Activated effector memory CD4-positive, alpha-beta T cell treated with anti-CD3 and anti-CD28 coated beads, Interleukin-2, amount 50 U/mL, for 16 hours (primary cell): ENCODE data around the gene DIPK1B.
A peak's percentile ranks its signal among the peaks of the same experiment; 100 is the strongest.

Experiments
- DNase-seq: peaks from one replicate; pipeline ENCODE4 v3.0.0-alpha.2; 2020

Gene DIPK1B

DNA sequence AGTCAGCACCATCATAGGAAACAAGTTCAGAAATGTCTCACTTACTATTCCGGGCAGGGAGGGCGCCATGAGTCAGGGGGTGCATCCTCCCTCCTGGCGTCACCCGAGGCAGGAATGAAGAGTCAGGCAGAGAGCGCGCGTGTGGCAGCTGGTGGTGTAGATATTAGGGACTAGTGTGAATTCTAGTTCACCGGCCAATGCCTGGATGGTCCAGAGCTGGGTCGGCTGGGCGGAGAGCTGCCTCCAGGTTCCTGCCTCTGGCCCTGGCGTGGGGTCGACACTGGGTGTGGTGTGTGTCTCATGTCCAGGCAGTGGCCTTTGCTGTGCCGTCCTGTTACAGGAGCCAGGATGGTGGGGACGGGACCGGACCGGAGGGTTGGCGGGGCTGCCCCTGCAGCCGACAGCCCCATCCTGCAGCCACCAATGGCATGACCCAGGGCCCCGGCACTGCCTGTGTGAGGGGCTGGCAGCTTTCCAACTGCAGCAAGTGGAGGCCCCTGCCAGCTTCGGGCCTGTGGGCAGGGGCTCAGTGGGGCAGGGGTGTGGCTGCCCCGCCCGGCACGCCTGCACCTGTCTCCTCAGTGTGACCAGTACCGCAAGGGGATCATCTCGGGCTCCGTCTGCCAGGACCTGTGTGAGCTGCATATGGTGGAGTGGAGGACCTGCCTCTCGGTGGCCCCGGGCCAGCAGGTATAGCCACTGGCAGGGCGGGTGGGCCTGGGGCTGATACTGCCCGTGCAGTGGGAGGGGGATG, 9.1 kb downstream of the DIPK1B start:
- no peak for DNase-seq

DNA sequence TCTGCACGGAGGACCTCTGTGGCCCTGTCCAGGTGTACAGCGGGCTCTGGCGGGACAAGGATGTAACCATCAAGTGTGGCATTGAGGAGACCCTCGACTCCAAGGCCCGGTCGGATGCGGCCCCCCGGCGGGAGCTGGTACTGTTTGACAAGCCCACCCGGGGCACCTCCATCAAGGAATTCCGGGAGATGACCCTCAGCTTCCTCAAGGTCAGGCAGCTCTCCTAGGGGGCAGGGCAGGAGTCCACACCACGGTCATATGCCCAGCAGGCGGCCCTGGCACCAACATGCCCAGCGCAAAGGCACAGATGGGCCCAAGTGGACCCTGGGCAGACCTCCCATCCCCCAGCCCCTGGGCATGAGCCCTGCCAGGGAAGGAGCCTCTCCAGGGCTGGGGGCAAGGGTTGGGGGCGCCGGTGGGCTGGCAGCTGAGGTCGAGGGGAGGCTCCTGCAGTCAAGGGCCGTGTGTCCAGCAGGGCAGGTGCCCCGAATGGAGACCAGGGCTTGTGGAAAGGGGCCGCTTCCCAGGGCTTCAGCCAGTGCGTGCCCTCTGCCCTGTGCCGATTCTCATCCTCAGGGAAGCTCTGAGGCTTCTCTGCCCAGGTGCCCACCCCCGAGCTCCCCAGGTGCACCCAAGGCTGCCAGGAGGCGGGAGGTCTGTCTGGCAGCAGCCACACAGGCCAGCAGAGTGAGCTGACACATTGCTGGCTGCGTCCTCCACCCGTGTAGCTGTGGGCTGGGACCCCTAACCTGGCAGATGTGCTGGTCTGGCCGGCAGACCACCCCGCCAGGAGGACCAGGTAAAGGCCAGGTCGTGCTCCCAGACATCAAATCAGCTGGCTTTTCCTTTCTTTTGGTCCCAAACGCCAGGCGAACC, 10.0 kb downstream of the DIPK1B start:
- no peak for DNase-seq

DNA sequence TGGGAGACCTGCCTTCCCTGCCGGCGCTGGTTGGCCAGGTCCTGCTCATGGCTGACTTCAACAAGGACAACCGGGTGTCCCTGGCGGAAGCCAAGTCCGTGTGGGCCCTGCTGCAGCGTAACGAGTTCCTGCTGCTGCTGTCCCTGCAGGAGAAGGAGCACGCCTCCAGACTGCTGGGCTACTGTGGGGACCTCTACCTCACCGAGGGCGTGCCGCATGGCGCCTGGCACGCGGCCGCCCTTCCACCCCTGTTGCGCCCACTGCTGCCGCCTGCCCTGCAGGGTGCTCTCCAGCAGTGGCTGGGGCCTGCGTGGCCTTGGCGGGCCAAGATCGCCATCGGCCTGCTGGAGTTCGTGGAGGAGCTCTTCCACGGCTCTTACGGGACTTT, 10.6 kb downstream of the DIPK1B start:
- no peak for DNase-seq

DNA sequence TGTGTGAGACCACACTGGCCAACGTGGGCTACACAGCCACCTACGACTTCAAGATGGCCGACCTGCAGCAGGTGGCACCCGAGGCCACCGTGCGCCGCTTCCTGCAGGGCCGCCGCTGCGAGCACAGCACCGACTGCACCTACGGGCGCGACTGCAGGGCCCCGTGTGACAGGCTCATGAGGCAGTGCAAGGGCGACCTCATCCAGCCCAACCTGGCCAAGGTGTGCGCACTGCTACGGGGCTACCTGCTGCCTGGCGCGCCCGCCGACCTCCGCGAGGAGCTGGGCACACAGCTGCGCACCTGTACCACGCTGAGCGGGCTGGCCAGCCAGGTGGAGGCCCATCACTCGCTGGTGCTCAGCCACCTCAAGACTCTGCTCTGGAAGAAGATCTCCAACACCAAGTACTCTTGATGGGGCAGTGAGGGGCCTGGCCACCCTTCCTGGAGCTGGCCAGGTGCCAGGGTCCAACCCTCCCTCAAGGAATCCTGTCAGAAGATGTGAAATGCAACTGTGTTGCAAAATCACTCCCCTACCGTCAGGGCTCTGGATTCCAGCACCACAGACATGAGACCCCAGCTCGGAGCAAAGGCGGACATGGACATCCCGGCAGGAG, 11.1 kb downstream of the DIPK1B start:
- no peak for DNase-seq

DNA sequence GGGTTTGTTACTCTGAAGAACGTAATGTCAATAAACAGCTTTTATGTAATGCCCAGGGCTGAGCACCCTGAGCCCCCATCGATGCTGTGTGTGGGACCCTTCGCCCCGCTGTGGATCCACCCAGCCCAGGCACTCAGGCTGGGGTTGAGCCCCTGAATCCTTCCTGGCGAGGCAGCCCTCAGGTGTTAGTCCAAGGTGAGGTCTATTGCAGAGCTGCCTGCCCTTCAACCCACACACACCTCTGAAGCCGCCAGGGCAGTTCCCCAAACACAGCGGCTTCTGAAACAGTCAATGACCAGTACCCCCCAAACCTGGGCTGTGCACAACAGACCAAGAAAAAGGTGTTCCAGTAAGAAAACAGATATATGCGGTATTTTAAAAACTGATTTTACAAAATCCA, 11.6 kb downstream of the DIPK1B start:
- no peak for DNase-seq

DNA sequence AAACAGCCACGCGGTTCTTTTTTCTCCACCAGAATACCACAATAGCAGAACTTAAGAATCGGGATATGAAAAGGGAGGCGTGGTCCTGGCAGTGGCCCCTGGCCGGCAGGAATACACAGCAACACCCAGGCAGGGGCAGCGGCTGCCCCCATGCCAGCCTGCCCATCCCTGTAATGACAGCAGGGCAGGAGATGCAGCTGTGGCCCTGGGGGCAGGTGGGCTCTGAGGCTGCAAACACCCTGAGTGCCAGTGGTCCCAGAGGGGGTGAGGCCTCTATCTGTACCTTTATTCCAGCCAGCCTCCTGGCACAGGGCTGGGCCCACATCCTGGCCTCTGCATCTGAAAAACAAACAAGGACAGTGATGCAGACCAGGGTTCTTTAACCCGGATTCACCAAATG, 12.4 kb downstream of the DIPK1B start:
- DNase-seq = no peak

DNA sequence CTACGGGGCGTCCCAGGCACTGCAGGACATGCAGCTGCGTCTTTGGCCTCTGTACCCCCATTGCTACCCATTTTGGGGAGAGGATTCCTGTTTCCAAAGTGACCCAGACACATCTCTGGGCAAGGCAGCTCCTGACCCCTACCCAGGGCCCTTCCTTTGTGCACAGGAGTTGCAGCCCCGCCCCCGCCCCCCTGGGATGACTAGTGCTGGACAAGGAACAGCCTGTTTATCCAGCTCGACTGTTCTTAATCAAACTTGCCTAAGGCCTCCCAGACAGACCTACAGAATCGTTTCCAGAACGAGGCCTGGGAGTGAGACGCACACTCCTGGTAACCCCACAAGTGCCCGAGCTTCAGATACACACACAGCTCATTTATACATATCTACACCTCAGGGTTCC, 13.2 kb downstream of the DIPK1B start:
- DNase-seq = no peak

DNA sequence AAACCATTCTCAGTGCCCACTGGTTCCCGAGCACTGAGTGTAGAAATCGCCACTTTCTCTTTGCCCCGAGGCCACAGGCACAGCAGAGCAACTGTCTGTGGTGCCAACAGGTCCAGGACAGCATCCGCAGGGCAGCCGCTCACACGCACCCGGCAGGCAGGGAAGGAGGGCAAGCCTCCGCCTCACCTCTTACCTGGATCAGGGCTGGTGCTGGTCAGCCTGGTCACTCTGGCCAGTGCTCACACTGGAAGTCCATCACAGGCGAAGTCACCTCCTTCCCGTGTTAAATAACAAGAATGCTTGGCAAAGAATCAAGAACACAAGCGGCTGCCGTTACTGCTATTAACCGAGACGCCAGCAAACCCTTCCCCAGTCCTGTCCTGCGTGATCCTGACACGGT, 13.7 kb downstream of the DIPK1B start:
- DNase-seq = no peak

DNA sequence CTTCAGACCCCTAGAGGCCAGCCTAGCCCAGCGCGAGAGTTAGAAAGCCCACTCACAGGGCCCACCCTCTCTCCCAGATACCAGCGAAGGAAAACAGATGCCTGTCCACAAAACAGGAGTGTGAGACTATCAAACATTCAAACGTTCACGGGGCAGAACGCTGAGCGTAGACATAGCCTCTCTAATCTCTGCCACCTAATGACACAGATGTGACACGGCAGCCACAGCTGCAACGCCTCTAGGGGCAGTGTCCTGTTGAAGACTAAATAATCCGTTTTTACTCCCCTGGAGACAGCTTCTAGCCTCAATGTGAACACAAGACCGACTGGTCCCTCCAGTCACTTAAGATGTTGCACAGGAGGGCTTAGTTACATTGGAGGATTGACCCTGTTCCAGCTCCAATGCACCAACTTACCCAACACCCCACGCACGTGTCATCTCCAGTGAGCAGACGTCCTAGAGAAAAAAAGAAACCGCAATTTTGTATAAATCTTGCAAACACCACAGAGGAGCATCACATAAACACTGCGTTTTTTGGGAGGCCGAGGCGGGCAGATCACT, 14.3 kb downstream of the DIPK1B start:
- DNase-seq = peak; percentile 82

DNA sequence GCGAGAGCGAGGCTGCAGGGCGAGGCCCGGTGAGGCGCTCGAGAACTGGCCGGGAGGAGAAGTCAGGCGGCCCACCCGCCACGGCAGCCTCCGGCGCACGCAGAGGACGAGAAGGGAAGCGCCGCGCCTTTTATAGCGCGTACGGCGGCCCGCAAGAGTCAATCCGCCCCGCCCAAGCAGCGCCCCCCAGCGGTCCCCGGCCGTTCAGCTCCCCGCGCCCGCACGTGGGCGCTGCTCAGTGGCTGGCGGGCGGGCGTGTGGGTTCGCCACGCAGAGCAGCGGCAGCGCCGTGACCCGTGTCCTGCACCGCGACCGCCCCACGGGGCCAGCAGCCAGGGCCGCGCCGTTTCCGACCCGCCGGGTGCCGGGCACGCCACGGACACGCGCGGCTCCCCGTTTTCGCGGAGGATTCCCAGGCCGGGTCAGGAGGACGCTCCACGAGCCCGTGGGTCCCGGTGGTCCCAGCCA, 15.7 kb downstream of the DIPK1B start:
- DNase-seq = peak; percentile 97

DNA sequence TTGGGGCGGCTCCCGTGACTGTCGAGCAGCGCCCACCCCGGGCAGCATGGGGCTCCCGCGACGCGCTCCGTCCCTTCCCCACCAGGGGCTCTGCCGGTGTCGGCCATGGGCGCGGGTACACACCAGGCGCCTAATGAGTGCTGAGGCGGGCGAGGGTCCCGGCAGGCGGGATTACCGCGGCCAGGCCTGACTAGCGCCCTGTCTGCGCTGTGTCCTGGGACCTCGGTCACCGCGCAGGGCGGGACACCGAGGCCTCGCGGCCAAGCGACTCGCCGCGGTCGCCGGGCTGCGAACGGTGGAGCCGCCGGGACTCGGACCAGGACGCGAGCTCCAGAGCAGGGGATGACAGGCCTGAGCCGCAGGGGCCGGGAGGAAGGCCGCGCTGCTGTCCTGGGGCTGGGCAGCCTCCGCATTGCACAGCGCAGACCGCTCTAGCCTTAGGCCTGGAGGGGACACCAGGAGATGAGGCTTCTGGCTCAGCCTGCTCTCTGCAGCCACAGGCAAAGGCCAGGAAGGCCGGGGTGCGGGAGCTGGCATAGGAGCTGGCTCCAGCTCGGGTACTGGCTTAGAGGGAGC, 16.3 kb downstream of the DIPK1B start:
- no peak for DNase-seq

DNA sequence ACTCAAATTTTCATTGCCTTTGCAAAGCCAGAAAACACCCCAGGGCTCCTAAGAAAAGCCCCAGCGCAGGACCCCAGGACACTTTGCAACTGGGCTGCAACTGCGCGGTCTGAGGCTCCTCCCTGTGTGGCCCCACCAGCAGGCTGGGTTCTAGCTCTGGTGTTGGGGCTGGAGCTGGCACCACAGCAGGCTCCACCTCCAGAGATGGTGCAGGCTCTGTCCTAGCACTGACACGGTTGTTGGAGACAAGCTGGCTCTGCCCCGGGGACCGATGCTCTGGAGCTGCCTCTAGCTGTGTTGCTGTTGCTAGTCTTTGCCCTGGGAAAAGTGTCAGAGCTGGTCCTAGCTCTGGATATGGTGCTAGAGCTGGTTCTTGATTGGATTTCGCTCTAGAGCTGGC, 16.8 kb downstream of the DIPK1B start:
- DNase-seq = no peak

DNA sequence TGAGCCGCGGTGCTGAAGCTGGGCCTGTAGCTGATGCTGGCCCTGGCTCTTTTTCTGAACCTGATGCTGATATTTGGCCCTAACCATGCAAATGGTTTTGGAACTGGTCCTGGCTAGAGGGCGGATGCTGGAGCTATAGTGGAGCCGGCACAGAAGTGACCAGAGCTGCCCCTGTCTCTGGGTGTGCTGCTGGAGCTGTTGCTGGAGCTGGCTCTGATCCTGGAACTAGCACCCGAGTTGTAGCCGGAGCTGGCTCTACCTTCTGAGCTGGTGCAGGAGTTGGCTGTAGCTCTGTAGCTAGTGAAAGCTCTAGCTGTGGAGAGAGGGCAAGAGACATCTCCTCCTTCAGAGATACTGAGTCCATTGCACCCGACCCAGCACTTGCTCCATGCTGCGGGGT, 17.6 kb downstream of the DIPK1B start:
- DNase-seq = no peak

DNA sequence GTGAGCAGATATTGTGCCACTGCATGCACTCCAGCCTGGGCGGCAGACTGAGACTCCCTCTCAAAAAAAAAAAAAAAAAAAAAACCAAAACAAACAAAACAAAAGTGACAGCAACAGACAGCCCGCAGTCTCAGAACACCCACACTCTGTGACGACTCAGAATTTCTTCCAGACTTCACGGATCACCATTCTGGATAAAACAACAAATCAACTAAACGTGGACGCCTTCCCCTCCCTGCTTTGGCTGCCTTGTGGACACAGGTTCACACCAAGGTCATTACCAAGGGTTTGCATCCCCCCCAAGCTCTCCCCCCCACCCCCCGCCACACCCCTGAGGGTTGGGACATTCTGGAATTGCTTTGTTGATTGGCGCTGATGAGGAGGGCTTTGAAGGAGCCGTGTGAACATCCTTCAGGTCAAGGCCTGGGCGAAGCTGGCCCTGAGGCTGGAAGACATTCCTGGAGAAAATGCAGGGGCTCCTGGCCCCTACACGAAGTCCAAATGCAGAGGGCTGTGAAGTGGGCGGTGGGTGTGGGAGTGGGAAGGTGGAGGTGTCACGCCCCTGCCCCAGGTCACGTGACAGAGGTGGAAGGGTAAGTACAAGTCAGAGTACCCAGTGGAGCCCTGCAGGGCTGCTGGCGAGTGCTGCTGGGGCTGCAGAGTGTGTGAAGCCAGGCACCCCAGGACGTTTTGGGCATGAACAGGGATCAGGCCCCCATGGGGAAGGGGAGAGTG, 20.2 kb downstream of the DIPK1B start:
- DNase-seq = no peak

DNA sequence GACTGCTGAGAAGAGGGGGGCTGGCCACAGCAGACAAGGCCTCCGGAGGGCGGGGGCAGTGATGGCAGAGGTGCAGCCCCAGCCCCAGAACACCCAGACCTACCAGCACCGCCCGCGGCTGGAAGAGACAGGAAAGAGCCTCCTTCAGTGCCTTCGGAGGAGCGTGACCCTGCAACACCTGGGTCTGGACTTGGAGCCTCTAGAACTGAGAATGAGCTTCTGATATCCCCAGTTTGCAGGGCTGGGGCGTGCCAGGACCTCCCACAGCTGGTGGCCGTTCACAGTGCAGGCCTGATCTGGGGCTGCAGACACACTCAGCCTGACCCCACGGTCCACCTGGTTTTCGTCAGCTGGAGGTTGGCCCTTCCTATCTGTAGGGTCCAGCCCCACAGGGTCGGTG, 21.2 kb downstream of the DIPK1B start:
- DNase-seq = no peak

DNA sequence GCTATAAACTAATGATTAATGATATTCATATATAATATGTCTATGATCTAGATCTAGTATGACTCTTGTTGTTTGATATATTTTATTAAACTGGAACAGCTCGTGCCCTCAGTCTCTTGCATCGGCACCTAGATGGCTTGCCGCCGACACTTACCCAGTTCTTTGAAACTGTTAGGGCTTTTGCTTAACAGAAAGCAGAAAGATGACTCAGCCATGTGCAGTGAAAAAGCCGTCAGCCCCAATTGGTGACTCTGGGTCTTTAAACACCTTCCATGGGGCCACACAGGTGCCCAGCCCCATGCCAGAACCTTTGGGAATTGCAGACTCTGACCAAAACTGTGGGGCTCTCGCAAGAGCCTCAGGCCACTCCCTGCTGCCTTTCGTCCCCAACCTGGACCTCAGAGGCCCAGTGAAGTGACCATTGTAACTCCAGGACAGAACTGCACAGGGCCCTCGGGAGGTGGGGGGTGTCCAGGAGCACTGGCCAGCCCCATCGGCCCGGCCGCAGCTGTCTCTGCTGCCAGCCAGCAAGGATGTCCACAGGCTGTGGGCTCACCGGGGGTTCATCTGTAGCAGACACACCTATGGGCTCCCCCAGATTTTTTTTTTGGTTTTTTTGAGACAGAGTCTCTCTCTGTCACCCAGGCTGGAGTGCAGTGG, 22.6 kb downstream of the DIPK1B start:
- DNase-seq = no peak

DNA sequence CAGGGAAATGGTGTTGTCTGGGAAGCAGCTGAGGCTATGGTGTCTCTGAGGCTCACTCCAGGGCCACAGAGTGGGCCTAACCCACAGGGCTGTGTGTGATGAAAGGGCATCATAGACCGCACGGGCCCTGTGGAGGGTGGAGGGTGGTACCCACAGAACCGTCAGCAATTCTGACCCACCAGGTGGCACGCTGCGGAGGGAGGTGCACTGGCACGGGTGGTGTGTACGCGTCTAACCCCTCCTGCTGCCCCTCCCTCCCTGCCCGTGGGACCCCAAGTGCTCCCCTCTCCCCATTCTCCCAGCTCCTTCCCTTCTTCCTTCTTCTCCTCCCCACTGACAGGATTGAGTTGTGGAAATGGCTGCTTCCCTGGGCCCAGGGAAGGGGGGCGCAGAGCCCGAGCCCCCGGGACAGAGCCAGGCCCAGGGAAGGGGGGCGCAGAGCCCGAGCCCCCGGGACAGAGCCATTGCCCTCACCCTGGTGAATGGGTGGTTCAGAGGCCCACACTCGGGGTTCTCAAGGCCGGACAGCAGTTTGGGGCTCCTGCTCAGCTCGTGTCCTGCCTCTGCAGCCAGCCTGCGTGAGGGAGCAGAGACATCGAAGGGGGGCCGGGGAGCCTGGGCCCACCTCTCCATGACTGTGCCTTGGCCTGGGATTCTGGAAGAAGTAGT, 23.6 kb downstream of the DIPK1B start:
- no peak for DNase-seq

DNA sequence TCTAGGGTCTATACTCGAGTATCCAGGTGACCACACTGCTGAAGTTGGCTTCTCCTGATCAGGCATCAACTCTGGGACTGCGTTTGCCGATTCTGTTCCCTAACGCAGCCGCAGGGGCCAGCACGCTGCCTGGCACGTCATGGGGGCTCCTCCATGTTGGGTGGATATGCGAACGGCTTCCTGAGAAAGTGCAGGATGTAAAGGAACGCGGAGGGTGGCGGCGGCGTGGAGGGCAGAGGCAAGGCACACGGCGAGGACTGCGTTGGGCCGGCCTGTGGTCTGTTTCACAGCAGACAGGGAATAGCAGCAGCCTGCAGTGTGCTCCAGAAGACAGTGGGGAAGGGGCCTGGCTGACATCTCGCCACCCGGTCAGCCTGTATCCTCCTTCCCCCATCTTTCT, 26.6 kb downstream of the DIPK1B start:
- no peak for DNase-seq

DNA sequence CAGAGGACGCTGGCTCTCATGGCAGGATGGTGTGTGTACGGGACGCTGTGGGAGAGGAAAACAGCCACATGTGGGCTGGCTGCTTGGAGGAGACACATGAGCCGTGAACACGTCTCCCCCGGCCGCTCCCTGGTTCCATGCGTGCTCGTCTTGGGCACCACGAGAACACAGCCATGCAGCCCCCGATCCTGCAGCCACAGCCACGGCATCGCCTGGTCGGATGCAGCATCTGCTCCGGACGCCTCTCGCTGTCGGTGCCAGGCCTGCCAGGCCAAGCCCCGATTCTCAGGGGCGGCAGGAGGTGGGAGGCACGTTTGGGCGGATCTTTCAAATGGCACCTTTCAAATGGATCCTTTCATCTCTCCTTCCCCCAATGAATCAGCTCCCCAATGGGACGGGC, 27.1 kb downstream of the DIPK1B start:
- no peak for DNase-seq

DNA sequence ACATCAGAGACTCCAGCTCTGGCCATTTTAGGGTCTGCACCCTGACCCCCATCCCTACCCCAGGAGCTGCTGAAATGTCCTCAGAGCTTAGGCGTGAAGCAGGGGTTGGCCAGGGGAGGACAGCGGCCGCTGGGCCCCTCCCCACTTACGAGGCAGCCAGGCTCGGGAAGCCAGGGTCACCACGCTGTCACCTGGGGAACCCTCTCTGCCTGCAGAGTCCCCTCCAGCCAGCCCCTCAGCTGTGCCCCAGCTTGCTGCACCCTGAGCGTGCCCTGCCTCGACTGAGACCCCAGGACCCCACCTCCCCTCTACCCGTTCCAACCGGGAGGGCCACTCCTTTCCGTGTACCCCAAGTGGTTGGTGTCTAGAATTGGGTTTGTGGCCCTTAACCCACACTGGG, 27.7 kb downstream of the DIPK1B start:
- DNase-seq = no peak

DNA sequence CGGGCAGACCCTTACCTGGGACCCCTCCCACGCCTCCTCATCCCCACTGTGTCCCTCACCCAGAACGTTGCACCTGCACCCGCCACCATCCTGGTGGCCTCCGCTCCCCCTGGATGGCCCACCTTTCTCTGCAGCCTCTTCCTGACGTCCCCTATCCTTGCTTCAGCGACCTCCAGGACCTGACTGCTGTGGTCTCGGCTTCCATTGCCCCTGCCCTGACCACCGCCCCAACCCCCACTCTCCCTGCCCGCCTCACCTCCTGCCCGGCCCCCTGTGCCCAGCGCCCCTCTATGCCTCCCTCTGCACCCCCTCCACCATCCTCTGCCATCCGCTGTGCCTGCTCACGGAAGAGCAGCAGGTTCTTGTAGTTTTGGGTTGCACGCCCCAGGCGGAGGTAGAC, 28.1 kb downstream of the DIPK1B start:
- DNase-seq = no peak
